Stimulated activated memory B cell treated with anti-CD40 and anti-IgM and Interleukin-4, amounts not matched to agents 10 μg/mL and 1 μg/mL and 100 μg/mL, for 72 hours (primary cell): ENCODE measurements around the gene UBA52.
A peak's percentile ranks its signal among the peaks of the same experiment; 100 is the strongest.
"Not testable (repeated sequence)": the region's sequence is repeated elsewhere in the genome, so short reads cannot be mapped to it uniquely, and the experiment has no call there.

Experiments used
- ATAC-seq: fragments of 150-1000 bp; cut with Tn5 transposase; 2 replicates; pipeline ENCODE4 v1.10.0; 2021
- H3K27ac Mint-ChIP-seq: one replicate; pipeline ENCODE4 v1.8.0; 2022; ENCODE audit warnings: mild to moderate bottlenecking, mixed read lengths
- H3K27me3 Mint-ChIP-seq: one replicate; pipeline ENCODE4 v1.8.0; 2022; ENCODE audit warnings: mixed read lengths
- H3K36me3 Mint-ChIP-seq: one replicate; pipeline ENCODE4 v1.8.0; 2022; ENCODE audit warnings: mixed read lengths
- H3K4me1 Mint-ChIP-seq: one replicate; pipeline ENCODE4 v1.8.0; 2022; ENCODE audit warnings: mixed read lengths
- H3K4me3 Mint-ChIP-seq: one replicate; pipeline ENCODE4 v1.8.0; 2022; ENCODE audit warnings: mild to moderate bottlenecking, moderate library complexity, mixed read lengths
- H3K9me3 Mint-ChIP-seq: one replicate; pipeline ENCODE4 v1.8.0; 2022; ENCODE audit warnings: mixed read lengths

UBA52 gene

DNA sequence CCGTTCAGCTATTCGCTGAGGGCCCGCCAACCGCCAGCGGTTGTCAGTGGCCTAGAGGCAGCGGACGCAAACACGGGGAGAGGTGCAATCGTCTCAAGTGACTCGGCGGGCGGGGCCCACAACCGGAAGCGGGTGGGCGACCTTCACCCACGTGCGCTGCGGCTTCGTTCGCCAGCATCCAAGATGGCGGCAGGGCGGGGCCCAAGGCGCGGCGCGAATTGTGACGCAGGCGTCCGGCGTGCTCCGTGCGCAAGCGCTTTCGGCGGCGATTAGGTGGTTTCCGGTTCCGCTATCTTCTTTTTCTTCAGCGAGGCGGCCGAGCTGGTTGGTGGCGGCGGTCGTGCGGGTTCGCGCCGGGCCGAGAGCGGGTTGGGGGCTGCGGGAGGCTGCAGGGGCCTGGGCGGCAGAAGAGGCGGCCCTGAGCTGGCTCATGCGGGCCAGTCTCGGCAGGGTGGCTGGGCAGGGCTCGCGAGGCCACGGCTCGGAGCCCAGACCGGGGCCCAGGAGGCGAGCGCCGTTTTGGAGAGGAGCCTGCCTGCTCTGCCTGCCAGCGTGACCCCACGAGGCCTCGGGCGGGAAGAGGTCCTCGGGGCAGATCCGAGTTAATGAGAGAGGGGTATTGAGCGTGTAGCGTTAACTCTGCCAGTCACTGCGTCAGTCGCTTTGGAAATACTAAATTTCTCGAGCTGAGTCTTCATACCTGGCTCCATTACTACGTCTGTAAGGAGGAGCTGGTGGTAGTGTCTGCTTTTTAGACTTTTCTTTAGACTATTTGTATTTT is at the start of gene UBA52:
Gene UBA52, plus strand, starts transcription at position 294 of the 781 bp plus-strand sequence. CDS start 1,444 bp downstream, outside the sequence.
- H3K4me1 Mint-ChIP-seq = peaks cover 26% of the 10 kb centered on the region
- peak within 1 kb of the TSS; percentile 93 for H3K27ac Mint-ChIP-seq
- H3K9me3 Mint-ChIP-seq = no peaks in the 10 kb centered on the region
- peak within 1 kb of the TSS; percentile 91 for H3K4me3 Mint-ChIP-seq
- H3K36me3 Mint-ChIP-seq = peaks cover 66% of the 10 kb centered on the region
- peak; percentile 99 for ATAC-seq
- H3K27me3 Mint-ChIP-seq = no peaks in the 10 kb centered on the region

DNA sequence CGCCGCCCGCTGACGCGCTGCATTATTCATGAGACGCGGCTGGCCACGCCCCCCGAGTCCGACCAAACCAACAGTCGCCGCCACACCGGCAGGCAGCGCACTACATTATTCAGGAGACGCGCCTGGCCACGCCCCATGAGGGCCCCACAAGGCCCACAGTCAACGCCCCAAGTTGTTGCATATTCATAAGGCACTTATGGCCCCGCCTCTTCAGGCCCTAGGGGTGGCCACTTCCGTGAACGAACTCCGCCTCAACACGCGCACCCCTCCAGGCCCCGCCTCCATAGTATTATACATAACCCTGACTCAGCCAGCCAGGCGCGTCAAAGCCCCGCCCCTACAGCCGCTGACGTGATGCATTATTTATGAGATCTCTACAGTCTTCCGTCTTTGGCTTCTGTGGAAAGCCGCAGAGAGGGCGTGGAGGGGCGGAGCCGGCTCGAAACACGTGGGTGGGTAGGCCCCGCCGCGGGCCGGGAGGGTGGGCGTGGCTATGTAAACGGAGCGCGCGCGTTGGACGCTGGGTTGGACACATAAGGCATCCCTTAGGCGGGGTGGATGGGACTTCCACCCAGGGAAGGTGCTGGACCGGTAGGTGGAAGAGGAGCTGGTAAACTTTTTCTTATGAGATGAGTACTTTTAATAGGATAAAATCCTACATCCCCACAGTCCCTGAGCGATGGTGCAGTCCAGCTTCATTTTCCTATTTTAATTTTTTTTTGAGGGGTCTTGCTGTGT is 49.4 kb upstream of the UBA52 start:
- Mint-ChIP-seq H3K27ac (peak overlapping the region; percentile 84), H3K36me3 (no peaks in the 10 kb centered on the region), H3K9me3 (no peaks in the 10 kb centered on the region), H3K4me1 (peaks cover 36% of the 10 kb centered on the region), H3K27me3 (no peaks in the 10 kb centered on the region), H3K4me3 (peak overlapping the region; percentile 93)
- peak; percentile 95 for ATAC-seq

DNA sequence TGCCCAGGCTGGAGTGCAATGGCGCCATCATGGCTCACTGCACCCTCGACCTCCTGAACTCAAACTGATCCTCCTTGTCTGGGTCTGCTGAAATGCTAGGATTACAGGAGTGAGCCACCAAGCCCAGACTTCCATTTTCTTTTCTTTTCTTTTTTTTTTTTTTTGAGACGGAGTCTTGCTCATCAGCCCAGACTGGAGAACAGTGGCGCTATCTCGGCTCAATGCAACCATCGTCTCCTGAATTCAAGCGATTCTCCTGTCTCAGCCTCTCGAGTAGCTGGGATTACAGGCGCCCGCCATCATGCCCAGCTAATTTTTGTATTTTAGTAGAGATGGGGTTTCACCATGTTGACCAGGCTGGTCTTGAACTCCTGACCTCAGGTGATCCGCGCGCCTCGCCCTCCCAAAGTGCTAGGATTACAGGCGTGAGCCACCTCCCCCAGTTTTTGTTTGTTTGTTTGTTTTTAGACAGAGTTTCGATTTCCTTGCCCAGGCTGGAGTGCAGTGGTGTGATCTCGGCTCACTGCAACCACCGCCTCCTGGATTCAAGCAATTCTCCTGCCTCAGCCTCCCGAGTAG is 48.7 kb upstream of the UBA52 start:
- H3K27ac Mint-ChIP-seq = peak overlapping the region; percentile 84
- H3K9me3 Mint-ChIP-seq, H3K36me3 Mint-ChIP-seq, H3K27me3 Mint-ChIP-seq, ATAC-seq: not testable (repeated sequence)
- peaks cover 32% of the 10 kb centered on the region for H3K4me1 Mint-ChIP-seq
- H3K4me3 Mint-ChIP-seq = peak overlapping the region; percentile 93

DNA sequence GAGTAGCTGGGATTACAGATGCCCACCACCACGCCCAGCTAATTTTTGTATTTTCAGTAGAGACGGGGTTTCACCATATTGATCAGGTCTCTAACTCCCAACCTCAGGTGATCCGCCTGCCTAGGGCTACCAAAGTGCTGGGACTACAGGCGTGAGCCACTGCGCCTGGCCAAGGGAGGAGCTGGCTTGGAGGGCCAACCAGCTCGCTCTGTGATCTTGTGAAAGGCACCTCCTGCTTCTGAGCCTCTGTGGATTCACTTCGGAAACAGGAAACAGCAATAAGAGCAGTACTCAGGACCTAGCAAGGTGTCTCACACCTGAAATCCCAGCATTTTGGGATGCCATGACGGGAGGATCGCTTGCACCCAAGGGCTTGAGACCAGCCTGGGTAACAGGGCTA is 47.8 kb upstream of the UBA52 start:
- no peak for ATAC-seq
- no peaks in the 10 kb centered on the region for H3K27me3 Mint-ChIP-seq
- H3K4me3 Mint-ChIP-seq = no peak overlapping the region

DNA sequence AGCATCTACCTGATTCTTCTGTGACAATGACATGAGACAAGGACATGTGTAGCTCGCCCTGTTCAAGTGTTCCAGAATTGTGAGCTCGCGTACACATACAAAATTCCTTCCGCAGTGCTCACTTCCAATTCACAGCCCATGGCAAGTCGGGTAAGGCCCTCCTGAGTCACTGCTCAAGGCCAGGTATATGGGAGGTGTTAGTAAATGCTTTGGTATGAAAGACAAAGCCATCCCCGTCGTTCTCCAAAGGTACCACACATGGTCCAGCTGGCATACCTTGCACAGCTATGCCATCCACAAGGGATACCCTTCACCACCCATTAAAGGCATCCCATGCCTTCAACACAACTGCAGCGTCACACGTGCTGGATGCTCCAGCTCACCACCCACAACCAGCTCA is 45.3 kb upstream of the UBA52 start:
- Mint-ChIP-seq H3K9me3 (no peaks in the 10 kb centered on the region), H3K4me3 (no peak overlapping the region), H3K4me1 (peaks cover 6% of the 10 kb centered on the region), H3K27ac (no peak overlapping the region), H3K36me3 (peaks cover 2% of the 10 kb centered on the region), H3K27me3 (no peaks in the 10 kb centered on the region)
- ATAC-seq = no peak

More for the DNA sequence above, 47.8 kb upstream of the UBA52 start:
- peaks cover 27% of the 10 kb centered on the region for H3K4me1 Mint-ChIP-seq
- H3K27ac Mint-ChIP-seq = peak overlapping the region; percentile 84
- no peaks in the 10 kb centered on the region for H3K9me3 Mint-ChIP-seq
- H3K36me3 Mint-ChIP-seq = no peaks in the 10 kb centered on the region

DNA sequence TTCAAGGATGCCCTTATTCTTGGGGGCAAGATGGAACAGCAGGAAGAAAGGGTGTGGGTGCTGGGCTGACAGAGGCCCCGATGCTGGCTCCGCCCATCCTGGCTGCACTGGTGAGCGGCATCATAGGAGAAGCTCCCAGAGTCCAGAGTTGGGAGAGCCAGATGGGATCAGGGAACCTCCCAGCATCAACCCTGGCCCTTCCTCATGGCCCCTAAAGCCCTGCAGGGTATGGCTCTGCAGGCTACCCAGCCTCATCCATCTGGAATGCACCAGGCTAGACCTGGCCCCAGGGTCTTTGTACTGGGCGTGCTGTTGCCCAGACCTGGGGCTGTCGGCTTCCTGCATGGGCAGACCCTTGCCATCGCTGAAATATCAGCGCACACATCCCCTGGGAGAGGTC is 41.9 kb upstream of the UBA52 start:
- no peaks in the 10 kb centered on the region for H3K27me3 Mint-ChIP-seq
- ATAC-seq = no peak
- no peaks in the 10 kb centered on the region for H3K4me1 Mint-ChIP-seq
- H3K9me3 Mint-ChIP-seq = no peaks in the 10 kb centered on the region
- peaks cover 21% of the 10 kb centered on the region for H3K36me3 Mint-ChIP-seq
- H3K27ac Mint-ChIP-seq = no peak overlapping the region
- H3K4me3 Mint-ChIP-seq = no peak overlapping the region

DNA sequence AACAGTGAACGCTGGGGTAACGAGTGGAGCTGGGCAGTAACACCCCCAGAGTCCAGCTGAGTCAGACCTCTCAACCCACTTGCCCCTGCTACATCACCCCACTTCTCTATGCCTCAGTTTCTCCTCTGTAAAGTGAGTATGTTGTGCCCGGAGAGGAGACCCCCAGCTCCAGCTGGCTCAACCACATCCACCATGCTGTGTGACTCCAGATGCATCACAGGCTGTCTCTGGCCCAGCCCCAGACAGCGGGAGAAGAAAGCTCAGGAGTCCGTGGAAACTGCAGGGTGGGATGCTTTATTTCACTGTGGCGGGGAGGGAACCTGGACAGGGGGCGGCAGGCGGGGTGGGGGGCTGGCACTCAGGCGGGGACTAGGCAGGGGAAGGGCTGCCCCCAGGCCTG is 40.2 kb upstream of the UBA52 start:
- H3K27me3 Mint-ChIP-seq = no peaks in the 10 kb centered on the region
- no peaks in the 10 kb centered on the region for H3K4me1 Mint-ChIP-seq
- H3K9me3 Mint-ChIP-seq = peaks cover under 1% of the 10 kb centered on the region
- no peak for ATAC-seq
- peaks cover 35% of the 10 kb centered on the region for H3K36me3 Mint-ChIP-seq
- H3K4me3 Mint-ChIP-seq = no peak overlapping the region
- no peak overlapping the region for H3K27ac Mint-ChIP-seq

DNA sequence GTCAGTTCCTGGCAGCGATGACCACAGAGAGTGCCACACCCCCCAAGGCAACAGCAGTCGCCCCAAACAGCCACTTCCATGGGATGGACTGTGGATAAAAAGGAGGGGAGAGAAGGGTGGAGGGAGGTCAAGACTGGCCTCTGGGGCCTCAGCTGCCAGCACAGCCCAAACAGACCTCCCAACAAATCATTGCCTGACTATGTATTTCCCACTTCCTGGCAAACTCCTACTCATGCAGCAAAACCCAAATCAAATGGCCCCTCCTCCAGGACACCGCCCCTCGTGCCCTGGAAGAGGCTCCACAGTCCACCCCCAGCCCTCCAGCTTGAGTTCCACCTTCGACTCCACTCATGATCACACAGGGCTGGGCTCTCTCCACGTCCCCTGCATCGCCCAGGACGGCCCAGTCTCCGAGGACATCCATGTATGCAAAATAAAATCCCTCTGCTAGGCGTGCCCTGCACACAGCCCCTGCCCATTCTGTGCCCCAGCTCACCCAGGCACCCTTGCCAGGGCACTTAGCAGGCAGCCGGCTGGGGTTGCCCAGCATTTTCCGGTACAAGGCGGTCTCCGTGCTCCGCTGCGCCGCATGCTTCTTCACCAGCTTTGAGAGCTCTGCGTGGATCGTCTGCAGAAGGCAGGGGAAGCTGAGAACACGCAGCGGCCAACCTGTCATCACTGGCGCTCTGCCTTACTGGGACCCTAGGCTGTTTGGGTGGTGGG is 39.3 kb upstream of the UBA52 start:
- H3K9me3 Mint-ChIP-seq = peaks cover 3% of the 10 kb centered on the region
- H3K27ac Mint-ChIP-seq = no peak overlapping the region
- H3K4me1 Mint-ChIP-seq = no peaks in the 10 kb centered on the region
- peaks cover 42% of the 10 kb centered on the region for H3K36me3 Mint-ChIP-seq
- no peaks in the 10 kb centered on the region for H3K27me3 Mint-ChIP-seq
- no peak for ATAC-seq
- no peak overlapping the region for H3K4me3 Mint-ChIP-seq

DNA sequence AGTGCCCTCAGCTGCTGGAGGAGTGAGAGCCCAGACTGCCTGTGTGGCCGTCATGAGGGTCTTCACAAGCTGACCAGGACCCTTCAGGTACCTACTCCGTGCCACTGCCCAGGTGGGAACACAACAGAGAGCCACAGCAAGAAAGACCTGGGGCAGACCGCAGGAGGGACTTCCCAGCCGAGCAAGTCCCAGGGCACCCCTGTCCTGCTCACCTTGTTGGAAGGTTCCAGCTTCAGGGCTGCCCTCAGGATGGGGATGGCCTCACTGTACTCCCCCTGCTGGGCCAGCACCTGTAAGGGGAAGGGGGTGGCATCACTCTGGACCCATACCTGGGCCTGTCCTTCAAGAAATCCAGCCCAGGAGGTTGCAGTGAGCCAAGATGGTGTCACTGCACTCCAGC is 38.6 kb upstream of the UBA52 start:
- no peak overlapping the region for H3K4me3 Mint-ChIP-seq
- no peaks in the 10 kb centered on the region for H3K27me3 Mint-ChIP-seq
- ATAC-seq = no peak
- no peak overlapping the region for H3K27ac Mint-ChIP-seq
- peaks cover 42% of the 10 kb centered on the region for H3K36me3 Mint-ChIP-seq
- no peaks in the 10 kb centered on the region for H3K4me1 Mint-ChIP-seq
- H3K9me3 Mint-ChIP-seq = peaks cover 3% of the 10 kb centered on the region

DNA sequence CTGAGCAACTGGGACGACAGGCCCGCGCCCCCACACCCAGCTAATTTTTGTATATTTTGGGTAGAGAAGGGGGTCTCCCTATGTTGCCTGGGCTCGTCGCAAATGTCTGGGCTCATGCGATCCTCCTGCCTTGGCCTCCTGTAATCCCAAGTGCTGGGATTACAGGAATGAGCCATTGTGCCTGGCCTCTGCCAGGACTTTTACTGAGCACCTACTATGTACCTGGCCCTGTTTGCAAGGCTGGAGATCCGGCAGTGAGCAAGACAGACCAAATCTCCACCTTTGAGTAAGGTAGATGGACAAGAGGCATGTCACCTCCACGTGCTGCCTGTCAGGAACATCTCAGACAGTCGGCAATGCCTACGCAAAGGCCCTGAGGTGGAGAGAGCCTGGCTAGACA is 35.2 kb upstream of the UBA52 start:
- ATAC-seq = no peak
- Mint-ChIP-seq H3K27ac (no peak overlapping the region), H3K9me3 (peaks cover 3% of the 10 kb centered on the region), H3K36me3 (peaks cover 55% of the 10 kb centered on the region), H3K27me3 (no peaks in the 10 kb centered on the region), H3K4me1 (peaks cover under 1% of the 10 kb centered on the region), H3K4me3 (no peak overlapping the region)

DNA sequence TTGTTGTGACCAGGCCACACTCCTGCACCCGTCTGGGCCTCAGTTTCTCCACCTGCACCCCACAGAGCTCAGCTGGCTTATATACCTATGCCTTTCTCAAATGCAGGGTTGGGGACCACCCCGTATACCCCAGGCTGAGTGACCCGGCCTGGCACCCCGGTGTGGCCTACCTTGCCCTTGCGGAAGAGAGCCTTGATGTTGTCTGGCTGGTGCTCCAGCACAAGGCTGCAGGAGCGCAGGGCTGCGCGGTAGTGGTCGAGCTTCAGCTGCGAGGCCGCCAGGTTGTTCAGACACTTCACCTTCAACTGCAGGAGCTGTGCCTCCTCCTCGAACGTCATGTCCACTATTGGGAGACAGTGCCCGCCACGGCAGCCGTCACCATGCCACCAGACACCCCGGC is 34.2 kb upstream of the UBA52 start:
- H3K9me3 Mint-ChIP-seq = peaks cover 3% of the 10 kb centered on the region
- no peaks in the 10 kb centered on the region for H3K27me3 Mint-ChIP-seq
- no peak overlapping the region for H3K4me3 Mint-ChIP-seq
- H3K36me3 Mint-ChIP-seq = peaks cover 50% of the 10 kb centered on the region
- no peak overlapping the region for H3K27ac Mint-ChIP-seq
- no peak for ATAC-seq
- H3K4me1 Mint-ChIP-seq = peaks cover 10% of the 10 kb centered on the region

DNA sequence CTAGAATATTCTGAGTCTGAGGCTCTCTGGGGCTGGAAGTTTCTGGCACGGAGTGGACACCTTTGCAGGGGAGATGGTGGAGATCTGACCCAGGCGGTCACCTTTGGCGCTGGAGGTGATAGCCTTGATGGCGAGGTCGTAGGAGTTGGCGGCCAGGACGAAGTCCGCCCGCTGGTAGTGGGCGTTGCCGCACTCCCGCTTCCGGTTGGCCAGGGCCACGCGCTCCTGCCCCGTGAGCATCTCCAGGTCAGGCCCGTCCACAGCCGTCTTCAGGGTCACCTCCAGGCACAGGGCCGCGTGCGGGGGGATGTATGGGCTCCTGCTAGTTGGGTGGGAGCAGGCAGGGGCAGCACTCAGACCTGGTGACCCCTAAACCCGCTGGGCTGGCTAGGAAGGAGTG is 33.5 kb upstream of the UBA52 start:
- H3K9me3 Mint-ChIP-seq = peaks cover 3% of the 10 kb centered on the region
- H3K27ac Mint-ChIP-seq = no peak overlapping the region
- no peak overlapping the region for H3K4me3 Mint-ChIP-seq
- peaks cover 14% of the 10 kb centered on the region for H3K4me1 Mint-ChIP-seq
- ATAC-seq = no peak
- H3K27me3 Mint-ChIP-seq = no peaks in the 10 kb centered on the region
- H3K36me3 Mint-ChIP-seq = peaks cover 44% of the 10 kb centered on the region

DNA sequence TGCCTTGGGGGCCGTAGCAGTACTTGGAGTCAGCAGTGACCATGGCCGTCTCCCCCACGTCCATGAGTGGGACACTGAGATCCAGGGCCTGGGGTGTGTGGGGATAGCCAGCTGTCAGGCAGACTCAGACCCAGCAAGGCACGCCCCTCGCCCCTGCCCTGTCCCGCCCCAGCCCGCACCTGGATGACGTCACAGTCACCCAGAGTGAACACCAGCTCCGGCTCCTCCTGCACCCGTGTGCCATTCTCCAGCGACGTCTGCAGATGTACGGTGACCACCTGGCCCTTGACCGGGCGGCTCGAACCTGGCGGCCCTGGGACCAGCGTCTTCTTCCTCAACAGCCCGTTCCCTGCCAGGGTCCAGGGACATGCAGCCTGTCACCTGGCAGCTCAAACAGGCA is 32.3 kb upstream of the UBA52 start:
- Mint-ChIP-seq H3K27me3 (no peaks in the 10 kb centered on the region), H3K9me3 (peaks cover 3% of the 10 kb centered on the region), H3K4me1 (peaks cover 22% of the 10 kb centered on the region), H3K27ac (no peak overlapping the region), H3K4me3 (no peak overlapping the region), H3K36me3 (peaks cover 40% of the 10 kb centered on the region)
- ATAC-seq = no peak

DNA sequence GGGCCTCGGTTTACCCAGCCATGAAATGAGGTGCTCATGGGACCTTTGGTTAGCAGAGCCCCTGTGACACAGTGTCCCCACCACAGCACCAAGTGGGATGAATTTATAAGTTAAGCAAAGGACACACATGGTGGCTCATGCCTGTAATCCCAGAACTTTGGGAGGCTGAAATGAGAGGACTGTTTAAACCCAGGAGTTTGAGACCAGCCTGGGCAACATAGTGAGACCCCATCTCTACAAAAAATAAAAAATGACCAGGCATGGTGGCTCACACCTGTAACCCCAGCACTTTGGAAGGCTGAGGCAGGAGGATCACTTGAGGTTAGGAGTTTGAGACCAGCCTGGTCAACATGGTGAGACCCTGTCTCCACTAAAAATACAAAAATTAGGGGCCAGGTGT is 31.5 kb upstream of the UBA52 start:
- Mint-ChIP-seq H3K4me1 (peaks cover 24% of the 10 kb centered on the region), H3K36me3 (peaks cover 36% of the 10 kb centered on the region)
- H3K4me3 Mint-ChIP-seq, H3K9me3 Mint-ChIP-seq, ATAC-seq, H3K27ac Mint-ChIP-seq, H3K27me3 Mint-ChIP-seq: not testable (repeated sequence)
